Thyroid gland (tissue), 4 donors: Measurements from ENCODE around the gene PRKCA.

ENCODE experiments used
- POLR2A ChIP-seq, 2 donors: fragments of 450-650 bp; IDR thresholded peaks; one replicate each; pipeline ENCODE4 v1.6.1; 2017; ENCODE audit warnings: antibody characterized with exemption in 2 of 2, mild to moderate bottlenecking in 2 of 2, moderate library complexity in 1 of 2
- TF ChIP-seq, protein P1 (sequence below), 6 experiments: fragments of 200-600 bp in 3 of 6; fragments of 450-650 bp in 3 of 6; sonication (generic) in 3 of 6; IDR thresholded peaks; one replicate each; pipeline ENCODE4 v1.5.1; 2016 to 2019; ENCODE audit warnings: antibody characterized with exemption in 6 of 6, mild to moderate bottlenecking in 2 of 6, inconsistent platforms in 1 of 6, moderate library complexity in 1 of 6

DNA sequence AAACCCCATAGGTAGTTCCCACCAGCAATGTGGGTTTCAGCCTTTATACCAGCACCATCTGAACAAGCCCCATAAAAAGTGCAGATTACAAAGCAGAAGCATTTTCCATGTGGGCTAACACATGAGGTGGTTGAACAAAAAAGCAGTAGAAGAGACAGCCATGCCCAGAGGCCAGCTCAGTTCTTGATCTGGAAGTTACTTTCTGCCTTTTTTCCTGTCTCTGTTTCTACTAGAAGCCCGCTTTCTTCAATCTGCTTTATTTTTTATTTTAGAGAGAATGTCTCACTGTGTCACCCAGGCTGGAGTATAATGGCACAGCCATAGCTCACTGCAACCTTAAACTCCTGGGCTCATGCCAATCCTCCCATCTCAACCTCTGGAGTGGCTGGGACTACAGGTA, 41.7 kb upstream of the PRKCA start:
- no peak for TF ChIP-seq POLR2A (IDR thresholded peaks at IDR 0.05)
- TF ChIP-seq, protein P1, sequence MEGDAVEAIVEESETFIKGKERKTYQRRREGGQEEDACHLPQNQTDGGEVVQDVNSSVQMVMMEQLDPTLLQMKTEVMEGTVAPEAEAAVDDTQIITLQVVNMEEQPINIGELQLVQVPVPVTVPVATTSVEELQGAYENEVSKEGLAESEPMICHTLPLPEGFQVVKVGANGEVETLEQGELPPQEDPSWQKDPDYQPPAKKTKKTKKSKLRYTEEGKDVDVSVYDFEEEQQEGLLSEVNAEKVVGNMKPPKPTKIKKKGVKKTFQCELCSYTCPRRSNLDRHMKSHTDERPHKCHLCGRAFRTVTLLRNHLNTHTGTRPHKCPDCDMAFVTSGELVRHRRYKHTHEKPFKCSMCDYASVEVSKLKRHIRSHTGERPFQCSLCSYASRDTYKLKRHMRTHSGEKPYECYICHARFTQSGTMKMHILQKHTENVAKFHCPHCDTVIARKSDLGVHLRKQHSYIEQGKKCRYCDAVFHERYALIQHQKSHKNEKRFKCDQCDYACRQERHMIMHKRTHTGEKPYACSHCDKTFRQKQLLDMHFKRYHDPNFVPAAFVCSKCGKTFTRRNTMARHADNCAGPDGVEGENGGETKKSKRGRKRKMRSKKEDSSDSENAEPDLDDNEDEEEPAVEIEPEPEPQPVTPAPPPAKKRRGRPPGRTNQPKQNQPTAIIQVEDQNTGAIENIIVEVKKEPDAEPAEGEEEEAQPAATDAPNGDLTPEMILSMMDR (IDR thresholded peaks at IDR 0.05): no peak
